HAP-1 (cell line): Measurements from ENCODE around the gene ASPSCR1.

ENCODE experiments used
- DNase-seq, 2 experiments: peaks; one replicate each; pipeline ENCODE4 v3.0.0-alpha.2; 2016 to 2020; ENCODE audit warnings: low spot score in 2 of 2
- H3K27me3 ChIP-seq: fragments of 250-450 bp; sonication (Bioruptor Pico); 2 replicates; pipeline ENCODE4 v1.5.1; 2020; ENCODE audit warnings: low read depth, mild to moderate bottlenecking, moderate library complexity
- H3K36me3 ChIP-seq: fragments of 250-450 bp; sonication (Bioruptor Pico); replicated peaks from 2 replicates; pipeline ENCODE4 v1.5.1; 2020; ENCODE audit warnings: mild to moderate bottlenecking
- H3K4me1 ChIP-seq: fragments of 250-450 bp; sonication (Bioruptor Pico); 2 replicates; pipeline ENCODE4 v1.5.1; 2020; ENCODE audit warnings: mild to moderate bottlenecking
- H3K4me3 ChIP-seq: fragments of 250-450 bp; sonication (Bioruptor Pico); 2 replicates; pipeline ENCODE4 v1.5.1; 2020; ENCODE audit warnings: mild to moderate bottlenecking, moderate library complexity
- H3K9me3 ChIP-seq: fragments of 250-450 bp; sonication (Bioruptor Pico); 2 replicates; pipeline ENCODE4 v1.5.1; 2020; ENCODE audit warnings: mild to moderate bottlenecking, moderate library complexity
- in situ Hi-C: fragments of 300-500 bp; cut with MboI; formaldehyde crosslinking; loops from 3 replicates; pipeline ENCODE4 v1.14.3; 2020; ENCODE audit warnings: low sequenced_read_pairs, inconsistent platforms, mixed read lengths

Gene ASPSCR1

DNA sequence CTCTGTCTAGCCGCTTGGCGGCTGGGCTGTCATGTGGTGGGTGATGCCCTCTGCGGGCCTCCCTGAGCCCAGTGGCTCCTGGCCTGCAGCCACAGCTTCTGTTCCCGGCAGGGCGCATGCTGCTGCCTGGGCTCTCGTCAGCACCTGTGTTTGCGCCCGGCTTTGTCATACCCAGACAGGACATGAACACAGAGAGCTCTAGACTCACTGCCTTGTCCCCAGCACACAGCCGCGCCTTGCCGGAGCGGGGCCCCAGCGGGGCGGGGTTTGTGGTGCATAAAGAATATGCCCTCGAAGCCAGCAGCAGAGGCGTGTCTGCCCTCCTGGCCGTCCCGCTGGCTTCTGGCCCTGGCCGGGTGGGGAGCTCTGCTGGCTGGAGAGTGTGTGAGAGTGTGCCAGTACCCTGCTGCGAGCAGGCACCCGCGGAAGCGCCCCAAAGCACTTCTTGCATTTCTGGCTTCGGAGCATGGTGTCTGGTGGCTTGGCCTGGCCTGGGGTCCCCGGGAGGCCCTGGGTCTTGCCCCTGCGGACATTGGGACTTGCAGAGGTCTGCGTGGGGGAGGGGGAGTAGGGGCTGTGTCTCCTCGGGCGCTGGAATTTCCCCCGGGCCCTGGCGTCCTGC lies 14.4 kb downstream of the ASPSCR1 start:
- in situ Hi-C loops: no loop called here
- Histone ChIP-seq H3K9me3 (no peaks in the 10 kb centered on the region), H3K27me3 (no peaks in the 10 kb centered on the region), H3K36me3 (no peaks in the 10 kb centered on the region; the same call in 1 of the 2 replicates), H3K4me1 (no peaks in the 10 kb centered on the region), H3K4me3 (no peak overlapping the region)
- peak in 1 of 2 experiments; percentile 55 for DNase-seq

DNA sequence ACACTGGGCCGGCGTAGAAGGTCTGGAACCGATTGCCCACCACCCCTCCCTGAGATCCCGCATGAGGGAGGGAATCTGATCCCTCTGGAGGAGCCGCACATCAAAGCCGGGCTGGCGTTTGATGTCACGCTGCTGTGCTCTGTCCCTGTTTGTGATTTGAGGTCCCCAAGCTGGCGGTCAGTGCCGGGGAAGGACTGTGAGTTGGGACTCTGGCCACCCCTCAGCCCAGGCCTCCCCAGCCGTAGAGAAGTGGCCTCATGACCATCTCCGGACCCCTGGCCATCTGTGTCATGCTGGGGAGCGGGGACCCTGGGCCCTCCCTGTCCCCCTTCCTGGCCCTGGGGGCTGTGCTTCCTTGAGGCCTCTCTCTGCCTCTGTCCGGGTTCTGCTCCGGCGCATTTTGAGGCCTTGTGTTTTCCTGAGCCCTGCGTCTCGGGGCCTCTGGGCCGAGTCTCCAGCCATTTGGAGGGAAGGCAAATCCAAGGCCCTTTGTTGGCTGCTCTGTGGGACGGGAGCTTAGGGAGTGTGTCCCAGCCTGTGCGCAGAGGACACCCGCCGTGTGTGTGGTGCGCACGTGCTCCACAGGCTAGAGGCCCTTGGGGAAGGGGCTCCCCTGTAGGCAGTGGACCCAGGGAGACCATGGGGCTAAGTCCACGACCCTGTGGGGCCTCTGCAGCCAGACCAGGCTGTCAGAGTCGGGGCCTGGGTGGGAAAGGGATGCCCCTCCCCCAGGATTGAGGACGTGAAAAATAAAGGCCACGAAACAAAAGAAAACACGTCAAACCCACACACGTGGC lies 15.1 kb downstream of the ASPSCR1 start:
- in situ Hi-C loops: no loop called here
- Histone ChIP-seq H3K4me1 (no peaks in the 10 kb centered on the region), H3K27me3 (no peaks in the 10 kb centered on the region), H3K4me3 (no peak overlapping the region), H3K36me3 (no peaks in the 10 kb centered on the region; the same call in 1 of the 2 replicates), H3K9me3 (no peaks in the 10 kb centered on the region)
- no peak for DNase-seq

DNA sequence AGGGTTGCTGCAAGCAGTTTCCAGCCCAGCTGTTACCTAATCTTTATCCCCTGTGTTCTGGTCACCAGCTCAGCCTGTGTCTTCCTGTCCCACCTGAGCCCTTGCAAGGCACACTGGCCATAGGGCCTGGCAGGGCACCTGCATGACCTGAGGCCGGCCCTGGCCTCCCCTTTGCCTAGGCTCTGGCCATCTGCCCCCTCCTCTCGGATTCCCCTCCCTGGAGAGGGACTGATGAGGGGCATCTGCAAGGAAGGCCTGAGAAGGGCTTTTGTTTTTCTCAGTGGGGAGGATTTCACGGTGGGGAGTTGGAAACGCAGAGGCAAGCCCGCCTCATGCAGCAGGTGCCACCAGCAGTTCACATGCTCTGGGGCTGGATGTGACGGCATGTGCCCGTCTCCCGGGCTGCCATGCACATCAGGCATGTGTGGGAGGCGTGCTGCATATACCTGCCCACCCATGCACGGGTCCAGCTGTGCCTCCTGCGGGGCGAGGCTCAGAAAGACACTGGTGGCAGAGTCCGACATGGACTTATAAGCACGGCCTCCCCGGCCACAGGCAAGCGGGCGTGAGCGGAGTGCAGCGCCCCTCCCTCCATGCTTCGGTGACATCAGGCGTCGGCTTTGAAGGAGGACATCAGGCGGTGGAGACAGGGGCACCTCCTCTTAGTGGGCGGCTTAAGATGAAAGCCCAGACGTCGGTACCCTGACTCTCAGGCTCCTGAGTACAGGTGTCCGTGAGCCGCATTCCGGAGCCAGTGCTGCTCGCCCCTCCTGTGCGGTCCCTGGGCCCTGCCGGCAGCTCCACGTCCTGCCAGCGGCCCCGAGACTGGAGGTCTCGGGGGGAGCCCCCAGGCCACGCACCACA lies 16.5 kb downstream of the ASPSCR1 start:
- H3K4me3 ChIP-seq: no peak overlapping the region
- H3K4me1 ChIP-seq: no peaks in the 10 kb centered on the region
- in situ Hi-C loops: no loop called here
- DNase-seq: no peak
- no peaks in the 10 kb centered on the region for H3K27me3 ChIP-seq
- H3K9me3 ChIP-seq: no peaks in the 10 kb centered on the region
- H3K36me3 ChIP-seq: no peaks in the 10 kb centered on the region

DNA sequence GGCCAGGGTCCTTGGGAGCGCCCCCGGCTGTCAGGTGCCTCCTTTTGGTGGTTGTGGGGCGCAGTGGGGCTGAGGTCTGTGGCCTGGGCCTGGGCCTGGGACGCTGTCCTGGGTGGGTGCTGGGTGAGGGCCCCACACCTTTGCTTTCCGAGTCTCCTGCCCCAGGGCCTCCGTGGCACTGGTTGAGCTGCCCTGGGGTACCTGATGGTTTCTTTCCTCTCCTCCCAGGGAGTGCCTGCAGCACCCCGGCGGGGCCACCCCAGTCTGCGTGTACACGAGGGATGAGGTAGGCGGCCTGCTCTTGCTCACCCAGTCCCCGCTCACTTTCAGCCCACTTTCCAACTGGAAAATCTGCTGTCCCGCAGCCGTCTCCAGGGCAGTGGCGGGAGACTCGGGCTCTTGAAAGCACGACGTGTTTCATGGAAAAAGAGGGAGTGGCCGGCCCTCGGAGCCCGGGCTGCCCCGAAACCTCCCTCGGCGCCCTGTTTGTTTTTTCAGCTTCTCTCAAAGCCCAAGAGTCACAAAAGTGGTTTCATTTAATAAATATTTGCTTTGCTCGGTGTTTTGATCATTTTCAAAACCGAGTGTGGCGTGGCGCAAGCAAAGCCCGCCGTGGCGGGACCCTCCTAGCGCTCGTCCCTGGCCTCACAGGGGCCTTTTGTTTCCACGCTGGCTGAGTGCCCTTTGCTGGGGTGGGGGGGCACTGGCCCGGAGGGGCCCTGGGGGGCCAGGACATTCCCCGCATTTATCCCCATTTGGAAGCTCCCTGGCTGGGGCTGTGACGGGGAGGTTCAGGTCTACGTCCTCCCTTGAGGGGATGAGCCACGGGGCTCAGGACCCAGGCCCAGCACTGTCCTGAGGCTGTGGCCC lies 17.4 kb downstream of the ASPSCR1 start:
- Histone ChIP-seq H3K36me3 (no peaks in the 10 kb centered on the region), H3K27me3 (no peaks in the 10 kb centered on the region), H3K4me1 (no peaks in the 10 kb centered on the region), H3K4me3 (no peak overlapping the region), H3K9me3 (no peaks in the 10 kb centered on the region)
- DNase-seq: no peak
- in situ Hi-C loops: no loop called here

DNA sequence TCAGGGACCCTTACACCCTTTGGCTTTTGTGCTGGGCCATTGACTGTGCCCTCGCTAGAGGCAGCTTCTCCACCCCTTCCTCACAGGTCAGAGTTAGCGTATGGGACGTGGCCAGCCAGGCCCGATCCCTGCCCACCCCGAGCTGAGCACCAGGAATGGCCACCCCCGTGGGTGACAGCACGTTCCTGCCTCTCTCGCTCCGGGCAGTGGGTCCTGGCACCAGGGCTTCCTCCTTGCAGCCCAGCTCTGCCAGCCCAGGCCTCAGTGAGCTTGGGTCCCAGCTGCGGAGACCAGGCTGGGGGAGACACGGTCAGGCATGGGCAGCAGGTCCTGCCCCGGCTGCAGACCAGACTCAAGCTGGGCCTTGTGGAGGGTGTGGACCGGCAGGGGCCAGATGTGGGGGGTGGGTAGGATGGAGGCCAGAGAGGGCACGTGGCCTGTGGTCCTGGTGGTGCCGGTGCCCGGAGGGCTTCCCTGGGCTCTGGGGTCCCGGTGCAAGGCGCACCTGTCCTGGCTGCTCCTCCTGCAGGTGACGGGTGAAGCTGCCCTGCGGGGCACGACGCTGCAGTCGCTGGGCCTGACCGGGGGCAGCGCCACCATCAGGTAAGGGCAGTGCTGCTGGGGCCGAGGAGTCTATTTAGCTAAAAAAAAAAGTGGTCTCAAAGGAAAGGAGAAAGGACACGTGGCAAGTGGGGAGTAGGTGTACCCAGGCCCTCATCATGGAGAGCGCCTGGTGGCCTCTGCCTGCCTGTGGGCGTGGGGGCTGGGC lies 18.2 kb downstream of the ASPSCR1 start:
- Histone ChIP-seq H3K4me1 (no peaks in the 10 kb centered on the region), H3K9me3 (no peaks in the 10 kb centered on the region), H3K27me3 (no peaks in the 10 kb centered on the region), H3K36me3 (no peaks in the 10 kb centered on the region), H3K4me3 (no peak overlapping the region)
- DNase-seq: no peak
- in situ Hi-C loops: no loop called here

DNA sequence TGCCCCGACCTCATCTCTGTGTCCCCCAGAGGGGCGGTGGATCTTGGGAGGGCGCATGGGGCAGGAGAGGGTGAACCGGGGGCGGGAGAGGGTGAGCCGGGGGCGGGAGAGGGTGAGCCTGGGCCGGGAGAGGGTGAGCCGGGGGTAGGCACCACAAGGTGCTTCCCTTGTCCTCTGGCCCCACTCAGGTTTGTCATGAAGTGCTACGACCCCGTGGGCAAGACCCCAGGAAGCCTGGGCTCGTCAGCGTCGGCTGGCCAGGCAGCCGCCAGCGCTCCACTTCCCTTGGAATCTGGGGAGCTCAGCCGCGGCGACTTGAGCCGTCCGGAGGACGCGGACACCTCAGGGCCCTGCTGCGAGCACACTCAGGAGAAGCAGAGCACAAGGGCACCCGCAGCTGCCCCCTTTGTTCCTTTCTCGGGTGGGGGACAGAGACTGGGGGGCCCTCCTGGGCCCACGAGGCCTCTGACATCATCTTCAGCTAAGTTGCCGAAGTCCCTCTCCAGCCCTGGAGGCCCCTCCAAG lies 18.9 kb downstream of the ASPSCR1 start:
- Histone ChIP-seq H3K9me3 (no peaks in the 10 kb centered on the region), H3K27me3 (no peaks in the 10 kb centered on the region), H3K36me3 (no peaks in the 10 kb centered on the region), H3K4me1 (no peaks in the 10 kb centered on the region), H3K4me3 (no peak overlapping the region)
- in situ Hi-C loops: no loop called here
- DNase-seq: no peak

DNA sequence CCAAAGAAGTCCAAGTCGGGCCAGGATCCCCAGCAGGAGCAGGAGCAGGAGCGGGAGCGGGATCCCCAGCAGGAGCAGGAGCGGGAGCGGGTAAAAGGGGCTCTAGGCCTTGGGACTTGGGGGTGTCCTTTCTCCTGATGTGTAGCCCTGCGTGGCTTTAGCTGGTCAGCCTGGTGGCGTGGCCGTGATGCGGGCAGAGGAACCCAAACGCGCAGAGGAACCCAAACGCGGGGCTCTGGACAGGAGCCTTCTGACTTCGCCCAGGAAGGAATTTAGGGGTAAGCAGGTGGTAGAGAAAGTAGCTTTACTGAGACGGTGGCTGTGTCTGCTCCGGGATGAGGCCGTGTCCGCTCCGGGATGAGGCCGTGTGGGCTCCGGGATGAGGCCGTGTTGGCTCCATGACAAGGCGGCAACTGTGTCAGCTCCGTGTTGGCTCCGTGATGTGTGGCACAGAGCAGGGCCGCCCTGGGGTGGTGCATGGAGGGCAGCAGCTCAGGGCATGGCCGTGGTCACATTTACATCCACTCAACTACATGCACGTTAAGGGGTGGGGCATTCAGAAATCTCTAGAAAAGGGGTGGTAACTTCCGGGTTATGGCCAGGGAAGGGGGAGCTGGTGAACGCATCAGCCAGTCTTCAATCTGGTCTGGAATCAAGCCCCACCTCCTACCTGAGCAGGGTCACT lies 19.5 kb downstream of the ASPSCR1 start:
- in situ Hi-C loops: no loop called here
- no peak for DNase-seq
- Histone ChIP-seq H3K27me3 (no peaks in the 10 kb centered on the region), H3K4me1 (no peaks in the 10 kb centered on the region), H3K4me3 (no peak overlapping the region), H3K36me3 (no peaks in the 10 kb centered on the region), H3K9me3 (no peaks in the 10 kb centered on the region)

DNA sequence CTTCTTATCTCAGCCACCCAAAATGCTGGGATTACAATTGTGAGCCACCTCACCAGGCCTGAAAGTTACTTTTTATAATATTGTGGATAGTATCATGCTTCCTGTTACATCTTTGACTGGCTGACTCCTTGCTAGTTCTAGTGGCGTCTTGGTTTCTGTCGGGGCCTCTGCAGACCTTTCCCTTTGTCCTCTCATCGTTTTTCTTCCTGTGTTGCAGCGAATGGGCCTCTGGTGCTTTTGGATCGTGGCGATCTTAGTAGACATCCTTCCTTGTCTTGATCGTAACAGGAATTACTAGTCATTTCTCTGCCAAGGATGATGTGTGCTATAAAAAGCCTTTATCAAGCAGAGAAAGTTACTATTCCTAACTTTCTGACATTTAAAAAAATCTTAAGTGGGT lies 20.8 kb downstream of the ASPSCR1 start:
- DNase-seq: no peak
- Histone ChIP-seq H3K27me3 (no peaks in the 10 kb centered on the region), H3K4me1 (no peaks in the 10 kb centered on the region), H3K4me3 (no peak overlapping the region), H3K9me3 (no peaks in the 10 kb centered on the region), H3K36me3 (no peaks in the 10 kb centered on the region)
- in situ Hi-C loops: no loop called here

DNA sequence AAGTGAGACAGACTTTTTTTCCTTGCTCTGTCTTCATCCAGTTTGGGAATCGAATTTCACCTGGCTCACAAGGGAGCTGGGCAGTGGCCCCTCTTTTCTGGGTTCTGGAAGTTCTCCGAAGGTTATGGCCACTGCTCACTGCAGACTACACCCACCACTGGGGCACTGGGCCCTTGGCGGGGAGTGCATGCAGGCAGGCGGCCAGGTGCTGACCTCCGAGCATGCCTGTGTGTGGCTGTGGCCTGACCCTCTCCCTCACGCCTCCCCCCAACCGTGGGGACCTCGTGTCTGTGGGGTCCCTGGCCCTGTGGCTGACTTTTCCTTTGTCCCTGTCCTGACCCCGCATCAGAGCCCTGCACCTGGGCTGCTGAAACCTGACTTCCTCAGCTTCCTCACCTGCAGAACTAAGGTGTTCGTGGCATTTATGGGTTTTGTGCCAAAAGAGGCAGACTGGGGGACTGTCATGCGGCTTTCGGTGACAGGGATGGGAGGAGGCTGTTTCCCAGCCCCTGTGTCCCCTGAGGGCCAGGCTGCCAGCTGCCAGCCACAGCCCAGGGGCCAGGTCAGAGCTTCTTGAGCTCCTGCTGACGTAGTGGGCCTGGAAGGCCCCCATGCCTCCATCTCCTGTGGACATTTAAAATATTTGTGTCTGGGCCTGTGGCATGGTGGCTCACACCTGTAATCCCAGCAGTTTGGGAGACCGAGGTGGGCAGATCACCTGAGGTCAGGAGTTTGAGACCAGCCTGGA lies 21.4 kb downstream of the ASPSCR1 start:
- no peaks in the 10 kb centered on the region for H3K27me3 ChIP-seq
- no peaks in the 10 kb centered on the region for H3K36me3 ChIP-seq
- DNase-seq: no peak
- H3K4me1 ChIP-seq: no peaks in the 10 kb centered on the region
- no peak overlapping the region for H3K4me3 ChIP-seq
- in situ Hi-C loops: no loop called here
- H3K9me3 ChIP-seq: no peaks in the 10 kb centered on the region

DNA sequence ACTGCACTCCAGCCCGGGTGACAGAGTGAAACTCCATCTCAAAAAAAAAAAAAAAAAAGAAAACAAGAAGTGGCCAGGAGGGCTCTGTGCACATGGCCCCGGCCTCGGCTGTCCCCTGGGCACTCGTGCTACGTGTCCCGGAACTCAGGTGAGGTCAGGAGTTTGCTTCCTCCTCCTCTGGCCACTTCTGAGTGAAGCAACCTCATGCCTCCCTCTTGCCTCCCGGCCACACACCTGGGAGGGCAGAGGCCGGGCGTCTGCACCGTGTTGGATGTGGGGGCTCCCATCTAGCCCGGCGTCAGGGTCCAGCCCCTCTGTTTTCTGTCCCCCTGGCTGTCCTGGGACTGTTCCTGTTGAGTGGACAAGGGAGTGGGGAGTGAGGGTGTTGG lies 22.2 kb downstream of the ASPSCR1 start:
- Histone ChIP-seq H3K36me3 (no peaks in the 10 kb centered on the region), H3K27me3 (no peaks in the 10 kb centered on the region), H3K4me1 (no peaks in the 10 kb centered on the region), H3K9me3 (no peaks in the 10 kb centered on the region), H3K4me3 (no peak overlapping the region)
- no peak for DNase-seq
- in situ Hi-C loops: no loop called here

DNA sequence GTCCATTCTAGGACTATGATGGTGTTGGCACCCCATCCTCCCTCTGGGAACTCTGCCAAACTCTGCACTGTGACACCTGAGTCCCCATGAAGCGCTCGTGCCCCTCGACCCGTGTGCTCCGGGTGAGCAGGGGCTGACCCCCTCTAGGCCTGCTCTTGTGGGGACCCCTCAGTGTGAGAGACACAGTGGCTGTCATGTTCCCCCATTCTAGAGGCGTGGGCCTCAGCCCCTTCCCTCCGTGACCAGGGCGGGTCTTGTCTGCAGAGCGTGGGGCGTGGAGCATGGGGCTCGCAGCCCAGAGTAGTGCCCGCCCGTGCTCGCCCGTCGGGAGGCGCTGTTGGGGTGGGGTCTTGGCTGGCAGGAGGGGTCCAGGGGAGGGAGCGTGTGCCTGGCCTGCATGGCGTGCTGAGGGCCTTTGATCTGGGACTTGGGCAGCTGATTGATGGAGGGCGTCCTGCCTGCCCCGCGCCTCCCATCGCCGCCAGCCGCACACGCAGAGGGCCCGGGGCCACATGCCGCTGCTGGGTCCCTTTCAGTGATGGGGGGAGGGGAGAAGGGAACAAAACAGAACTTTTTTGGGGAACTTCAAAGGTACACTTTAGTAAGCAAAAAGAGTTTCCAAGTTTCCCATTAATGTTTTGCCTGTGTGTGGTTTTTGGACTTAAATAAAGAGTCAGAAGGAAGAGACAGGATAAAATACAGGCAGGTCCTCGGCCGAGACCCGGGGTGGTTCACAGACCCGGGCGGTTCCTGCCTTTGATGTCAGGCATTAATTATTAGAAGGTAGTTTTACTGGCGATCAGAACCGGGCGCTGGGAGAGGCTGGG lies 22.8 kb downstream of the ASPSCR1 start:
- DNase-seq: no peak
- no peaks in the 10 kb centered on the region for H3K4me1 ChIP-seq
- in situ Hi-C loops: no loop called here

More for the DNA sequence above, 22.8 kb downstream of the ASPSCR1 start:
- Histone ChIP-seq H3K36me3 (no peaks in the 10 kb centered on the region), H3K27me3 (no peaks in the 10 kb centered on the region), H3K9me3 (no peaks in the 10 kb centered on the region), H3K4me3 (no peak overlapping the region)
